ENCODE results near the gene CCSER1. TPM values are rescaled to one million over a fixed set of nuclear protein-coding genes. Genes with fewer than 3 reads are reported as not detected.

Gene CCSER1
- total RNA-seq, 2 donors from 2014 or later, result 1.5 to 2.7 TPM

DNA sequence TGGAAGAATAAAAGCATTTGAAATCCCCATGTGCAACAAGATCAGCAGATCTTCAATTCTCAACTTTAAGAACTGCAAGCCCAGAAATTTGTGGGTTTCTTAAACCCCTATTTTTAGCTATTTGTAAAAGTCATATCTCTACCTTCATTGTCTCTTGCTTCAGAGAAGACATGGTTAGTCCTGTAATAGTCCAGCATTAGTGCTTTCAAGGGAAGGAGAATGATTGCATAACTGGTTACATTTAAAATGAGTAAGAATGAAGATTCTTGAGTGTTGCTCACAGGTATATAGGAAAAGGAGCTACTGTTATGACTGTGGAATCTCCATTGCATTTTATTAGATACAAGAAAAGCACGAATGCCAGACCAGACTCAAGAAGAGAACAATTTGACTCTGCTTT, 84.0 kb downstream of the CCSER1 start:
- no peak for TF ChIP-seq CTCF (IDR thresholded peaks at IDR 0.05)
- H3K9me3 ChIP-seq, result no peaks in the 10 kb centered on the region
- DNase-seq (ENCODE audit: low spot score), result no peak
- no peak overlapping the region for H3K4me3 ChIP-seq
- H3K36me3 ChIP-seq, result no peaks in the 10 kb centered on the region
- no peaks in the 10 kb centered on the region for H3K27me3 ChIP-seq (replicated peaks; ENCODE audit: insufficient read depth)
- no peak for ATAC-seq (ENCODE audit: insufficient number of reproducible peaks, low FRiP score, low read depth)
- H3K27ac ChIP-seq, result no peak overlapping the region
- no peaks in the 10 kb centered on the region for H3K4me1 ChIP-seq (ENCODE audit: control insufficient read depth in 1 of 2, low read depth in 2 of 2)

GRCh38 chr4:90215286-90215685, 88.1 kb downstream of the CCSER1 start:
- ATAC-seq (ENCODE audit: insufficient number of reproducible peaks, low FRiP score, low read depth), result no peak
- Histone ChIP-seq H3K9me3 (no peaks in the 10 kb centered on the region), H3K4me3 (no peak overlapping the region), H3K4me1 (ENCODE audit: control insufficient read depth in 1 of 2, low read depth in 2 of 2) (no peaks in the 10 kb centered on the region), H3K27ac (no peak overlapping the region), H3K27me3 (replicated peaks; ENCODE audit: insufficient read depth) (no peaks in the 10 kb centered on the region), H3K36me3 (no peaks in the 10 kb centered on the region)
- no peak for DNase-seq (ENCODE audit: low spot score)
- no peak for TF ChIP-seq CTCF (IDR thresholded peaks at IDR 0.05)

GRCh38 chr4:90219822-90220221, 92.6 kb downstream of the CCSER1 start:
- Histone ChIP-seq H3K4me1 (ENCODE audit: control insufficient read depth in 1 of 2, low read depth in 2 of 2) (no peaks in the 10 kb centered on the region), H3K36me3 (no peaks in the 10 kb centered on the region), H3K9me3 (no peaks in the 10 kb centered on the region), H3K27ac (no peak overlapping the region), H3K4me3 (no peak overlapping the region), H3K27me3 (replicated peaks; ENCODE audit: insufficient read depth) (no peaks in the 10 kb centered on the region)
- DNase-seq (ENCODE audit: low spot score), result no peak
- ATAC-seq (ENCODE audit: insufficient number of reproducible peaks, low FRiP score, low read depth), result no peak
- TF ChIP-seq CTCF (IDR thresholded peaks at IDR 0.05), result no peak

GRCh38 chr4:90220459-90220858, 93.3 kb downstream of the CCSER1 start:
- H3K4me1 ChIP-seq (ENCODE audit: control insufficient read depth in 1 of 2, low read depth in 2 of 2), result no peaks in the 10 kb centered on the region
- no peaks in the 10 kb centered on the region for H3K36me3 ChIP-seq
- no peak overlapping the region for H3K4me3 ChIP-seq
- no peak for TF ChIP-seq CTCF (IDR thresholded peaks at IDR 0.05)
- ATAC-seq (ENCODE audit: insufficient number of reproducible peaks, low FRiP score, low read depth) (no peak), DNase-seq (ENCODE audit: low spot score) (no peak)
- no peaks in the 10 kb centered on the region for H3K9me3 ChIP-seq
- H3K27me3 ChIP-seq (replicated peaks; ENCODE audit: insufficient read depth), result no peaks in the 10 kb centered on the region
- H3K27ac ChIP-seq, result no peak overlapping the region

DNA sequence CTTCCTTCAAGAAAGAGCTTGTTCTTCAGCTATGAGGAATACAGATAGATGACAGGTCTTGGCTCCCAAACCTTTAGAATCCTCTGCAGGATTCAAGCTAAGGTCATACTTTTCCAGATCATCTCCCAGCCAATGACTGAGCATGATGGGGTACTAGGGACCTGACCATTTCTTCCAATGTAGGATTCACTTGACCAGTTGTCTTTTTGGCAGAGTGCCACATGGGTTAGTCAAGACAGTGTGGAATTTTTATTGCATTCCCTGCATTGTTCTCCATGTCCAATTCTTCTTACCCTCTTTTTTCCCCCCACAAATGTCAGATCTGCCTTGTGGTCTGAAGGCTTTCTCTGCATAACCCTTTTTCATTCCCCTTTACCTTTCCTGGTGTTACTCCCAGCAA, 99.5 kb downstream of the CCSER1 start:
- Histone ChIP-seq H3K36me3 (no peaks in the 10 kb centered on the region), H3K9me3 (no peaks in the 10 kb centered on the region), H3K4me1 (ENCODE audit: control insufficient read depth in 1 of 2, low read depth in 2 of 2) (no peaks in the 10 kb centered on the region), H3K27ac (no peak overlapping the region), H3K4me3 (no peak overlapping the region), H3K27me3 (replicated peaks; ENCODE audit: insufficient read depth) (no peaks in the 10 kb centered on the region)
- DNase-seq (ENCODE audit: low spot score) (no peak), ATAC-seq (ENCODE audit: insufficient number of reproducible peaks, low FRiP score, low read depth) (no peak)
- TF ChIP-seq CTCF (IDR thresholded peaks at IDR 0.05), result no peak

Data from thoracic aorta (tissue), 2 donors.